TTC549 (cell line): ENCODE measurements around the gene P3H3.

Experiments used
- FAIRE-seq: peaks from 2 replicates; lab custom pipeline; 2012; peaks lifted over from hg19 to GRCh38; lab: Jason Lieb, UNC

P3H3 gene

DNA sequence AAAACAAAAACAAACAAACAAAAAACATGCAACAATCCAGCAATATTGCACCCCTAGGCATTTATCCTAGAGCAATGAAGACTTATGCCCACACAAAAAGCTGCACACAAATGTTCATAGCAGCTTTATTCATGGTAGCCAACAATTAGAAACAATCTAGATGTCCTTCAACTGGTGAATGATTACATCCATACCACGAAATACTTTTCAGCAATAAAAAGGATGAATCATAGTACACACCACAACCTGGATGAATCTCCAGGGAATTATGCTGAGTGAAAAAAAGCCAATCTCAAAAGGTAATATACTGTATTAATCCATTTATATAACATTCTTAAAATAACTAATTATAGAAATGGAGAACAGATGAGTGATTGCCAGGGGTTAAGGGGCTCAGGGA, 21.0 kb upstream of the P3H3 start:
- no peak for FAIRE-seq

DNA sequence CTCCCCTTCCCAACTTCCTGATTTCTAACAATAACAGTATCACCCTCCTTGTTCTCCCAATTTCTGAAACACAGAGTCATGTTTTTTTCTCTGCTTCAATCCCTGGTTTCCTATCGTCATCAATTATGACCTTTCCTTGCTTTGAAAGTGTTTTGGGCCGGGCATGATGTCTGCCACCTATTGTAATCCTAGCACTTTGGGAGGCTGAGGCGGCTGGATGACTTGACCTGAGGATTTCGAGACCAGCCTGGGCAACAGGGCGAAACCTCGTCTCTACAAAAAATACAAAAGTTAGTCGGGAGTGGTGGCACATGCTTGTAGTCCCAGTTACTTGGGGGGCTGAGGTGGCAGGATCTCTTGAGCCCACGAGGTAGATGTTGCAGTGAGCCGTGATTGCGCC, 19.2 kb upstream of the P3H3 start:
- FAIRE-seq = no peak

DNA sequence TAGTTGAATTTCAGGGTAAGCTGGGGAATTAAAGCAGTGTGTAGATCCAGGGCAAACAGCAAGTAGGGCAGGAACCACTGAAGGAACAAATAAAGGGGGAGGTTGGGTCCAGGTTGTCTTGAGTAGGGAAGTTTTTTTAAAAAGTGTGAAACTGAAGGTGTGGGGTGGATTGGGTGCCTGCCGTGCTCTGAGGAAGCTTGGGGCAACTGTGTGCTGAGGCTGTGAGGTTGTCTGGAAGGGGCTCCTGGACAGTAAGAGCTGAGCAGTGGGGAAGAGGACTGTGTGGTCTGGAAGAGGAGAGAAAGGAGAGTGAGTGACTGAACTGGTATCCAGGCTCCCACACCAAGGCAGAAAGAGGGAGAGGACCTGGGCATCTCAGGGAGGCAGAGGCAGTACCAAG, 17.4 kb upstream of the P3H3 start:
- FAIRE-seq = no peak

DNA sequence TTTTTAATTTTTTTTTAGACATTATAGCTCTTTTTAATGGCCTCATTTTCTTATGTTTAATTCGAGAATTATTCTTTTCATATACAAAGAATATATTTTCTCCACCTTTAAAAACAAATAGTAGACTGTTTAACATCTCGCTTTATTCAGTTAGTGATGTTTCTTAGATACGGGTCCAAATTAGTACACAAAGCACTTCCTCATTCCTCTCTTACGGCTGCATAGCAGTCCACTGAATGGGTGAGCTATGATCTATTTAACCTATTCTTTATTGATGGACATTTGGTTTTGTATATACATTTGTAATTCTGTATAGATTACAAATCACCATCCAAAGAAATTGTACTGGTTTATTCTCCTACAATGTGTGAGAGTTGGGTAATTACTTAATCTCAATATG, 14.8 kb upstream of the P3H3 start:
- FAIRE-seq = no peak

DNA sequence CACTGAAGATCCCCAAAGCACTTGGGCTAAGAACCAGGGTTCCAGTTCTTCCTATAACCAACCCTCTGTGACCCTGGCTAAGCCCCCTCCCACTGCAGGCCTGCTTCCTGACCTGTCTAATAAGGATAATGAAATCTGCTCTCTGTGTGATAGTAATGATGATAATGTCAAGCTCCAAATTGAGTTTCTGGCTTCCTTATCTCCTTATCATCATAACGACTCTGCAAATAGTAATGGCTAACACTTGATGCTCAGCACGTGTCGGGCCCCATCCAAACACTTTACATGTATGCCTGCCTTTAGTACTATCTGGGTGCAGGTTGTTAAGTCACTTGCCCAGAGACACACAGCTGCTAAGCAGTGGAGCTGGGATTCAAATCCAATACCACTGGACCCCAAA, 11.6 kb upstream of the P3H3 start:
- no peak for FAIRE-seq

DNA sequence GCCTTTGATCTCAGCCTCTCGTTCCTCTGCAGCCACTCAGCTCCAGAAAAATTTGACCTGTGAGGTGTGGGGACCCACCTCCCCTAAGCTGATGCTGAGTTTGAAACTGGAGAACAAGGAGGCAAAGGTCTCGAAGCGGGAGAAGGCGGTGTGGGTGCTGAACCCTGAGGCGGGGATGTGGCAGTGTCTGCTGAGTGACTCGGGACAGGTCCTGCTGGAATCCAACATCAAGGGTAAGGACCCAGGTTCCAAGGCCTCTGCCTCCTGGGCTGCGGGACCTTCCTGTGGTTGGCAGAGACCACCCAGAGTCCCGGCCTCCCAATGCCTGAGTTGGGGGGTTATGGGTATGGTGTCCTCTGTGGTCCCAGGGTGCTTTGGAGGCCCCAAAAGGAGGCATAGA, 11.1 kb upstream of the P3H3 start:
- no peak for FAIRE-seq

DNA sequence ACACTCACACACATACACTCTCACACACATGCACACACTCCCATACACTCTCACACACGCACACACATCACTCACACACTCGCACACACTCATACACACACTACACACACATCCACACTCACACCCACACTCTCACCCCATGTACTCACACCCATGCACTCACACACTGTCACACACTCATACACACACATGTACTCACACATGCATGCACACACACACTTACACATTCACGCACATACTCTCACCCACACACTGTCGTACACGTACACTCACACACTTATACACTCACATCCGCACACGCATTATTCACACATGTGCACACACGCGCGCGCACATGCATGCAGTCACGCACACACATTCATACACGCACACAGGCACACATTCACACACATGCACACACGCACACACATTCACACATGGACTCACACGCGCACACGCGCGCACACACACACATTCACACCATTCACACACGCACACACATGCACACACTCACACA, 10.5 kb upstream of the P3H3 start:
- FAIRE-seq = no peak

DNA sequence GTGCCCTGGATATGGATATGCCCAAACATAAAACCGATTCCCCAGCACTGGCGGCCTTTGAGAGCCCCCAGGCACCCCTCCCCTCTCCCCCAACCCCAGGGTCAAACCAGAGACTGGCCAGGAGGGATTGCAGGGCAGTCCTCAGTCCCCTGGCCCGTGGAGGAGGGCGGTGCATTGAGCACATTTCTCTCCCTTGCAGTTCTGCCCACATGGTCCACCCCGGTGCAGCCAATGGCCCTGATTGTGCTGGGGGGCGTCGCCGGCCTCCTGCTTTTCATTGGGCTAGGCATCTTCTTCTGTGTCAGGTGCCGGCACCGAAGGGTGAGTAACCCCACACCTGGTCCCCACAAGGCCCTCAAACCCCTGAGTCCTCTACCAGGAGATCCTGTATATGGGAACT, 10.0 kb upstream of the P3H3 start:
- no peak for FAIRE-seq

DNA sequence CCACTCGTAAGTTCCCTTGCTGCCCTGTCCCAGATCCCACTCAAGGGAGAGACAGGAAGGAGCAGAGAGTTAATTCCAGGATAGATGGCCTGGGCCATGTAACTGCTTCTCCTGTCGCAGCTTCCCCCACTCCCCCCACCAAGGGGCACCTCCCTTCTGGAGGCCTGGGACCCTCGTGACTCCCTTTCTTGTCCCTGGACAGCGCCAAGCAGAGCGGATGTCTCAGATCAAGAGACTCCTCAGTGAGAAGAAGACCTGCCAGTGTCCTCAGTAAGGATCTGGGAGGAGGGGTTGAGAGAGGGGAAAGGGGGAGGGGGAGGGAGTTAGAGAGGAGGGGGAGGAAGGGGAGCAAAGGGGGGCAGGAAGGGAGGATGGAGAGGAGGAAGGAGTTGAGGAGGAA, 9.6 kb upstream of the P3H3 start:
- FAIRE-seq = no peak

DNA sequence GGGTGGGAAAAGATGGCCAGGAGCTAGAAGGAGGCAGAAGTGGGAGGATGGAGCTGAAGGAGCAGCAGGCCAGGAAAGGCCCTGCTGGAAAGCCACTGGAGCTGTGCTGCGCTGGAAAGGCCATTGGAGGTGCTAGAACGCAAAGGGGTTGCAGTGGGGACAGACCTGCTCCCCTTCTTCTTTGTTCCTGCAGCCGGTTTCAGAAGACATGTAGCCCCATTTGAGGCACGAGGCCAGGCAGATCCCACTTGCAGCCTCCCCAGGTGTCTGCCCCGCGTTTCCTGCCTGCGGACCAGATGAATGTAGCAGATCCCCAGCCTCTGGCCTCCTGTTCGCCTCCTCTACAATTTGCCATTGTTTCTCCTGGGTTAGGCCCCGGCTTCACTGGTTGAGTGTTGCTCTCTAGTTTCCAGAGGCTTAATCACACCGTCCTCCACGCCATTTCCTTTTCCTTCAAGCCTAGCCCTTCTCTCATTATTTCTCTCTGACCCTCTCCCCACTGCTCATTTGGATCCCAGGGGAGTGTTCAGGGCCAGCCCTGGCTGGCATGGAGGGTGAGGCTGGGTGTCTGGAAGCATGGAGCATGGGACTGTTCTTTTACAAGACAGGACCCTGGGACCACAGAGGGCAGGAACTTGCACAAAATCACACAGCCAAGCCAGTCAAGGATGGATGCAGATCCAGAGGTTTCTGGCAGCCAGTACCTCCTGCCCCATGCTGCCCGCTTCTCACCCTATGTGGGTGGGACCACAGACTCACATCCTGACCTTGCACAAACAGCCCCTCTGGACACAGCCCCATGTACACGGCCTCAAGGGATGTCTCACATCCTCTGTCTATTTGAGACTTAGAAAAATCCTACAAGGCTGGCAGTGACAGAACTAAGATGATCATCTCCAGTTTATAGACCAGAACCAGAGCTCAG, 8.8 kb upstream of the P3H3 start:
- FAIRE-seq = no peak

DNA sequence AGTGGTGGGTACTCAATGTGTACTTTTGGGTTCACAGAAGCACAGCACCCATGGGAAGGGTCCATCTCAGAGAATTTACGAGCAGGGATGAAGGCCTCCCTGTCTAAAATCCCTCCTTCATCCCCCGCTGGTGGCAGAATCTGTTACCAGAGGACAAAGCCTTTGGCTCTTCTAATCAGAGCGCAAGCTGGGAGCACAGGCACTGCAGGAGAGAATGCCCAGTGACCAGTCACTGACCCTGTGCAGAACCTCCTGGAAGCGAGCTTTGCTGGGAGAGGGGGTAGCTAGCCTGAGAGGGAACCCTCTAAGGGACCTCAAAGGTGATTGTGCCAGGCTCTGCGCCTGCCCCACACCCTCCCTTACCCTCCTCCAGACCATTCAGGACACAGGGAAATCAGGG, 8.0 kb upstream of the P3H3 start:
- FAIRE-seq = no peak

DNA sequence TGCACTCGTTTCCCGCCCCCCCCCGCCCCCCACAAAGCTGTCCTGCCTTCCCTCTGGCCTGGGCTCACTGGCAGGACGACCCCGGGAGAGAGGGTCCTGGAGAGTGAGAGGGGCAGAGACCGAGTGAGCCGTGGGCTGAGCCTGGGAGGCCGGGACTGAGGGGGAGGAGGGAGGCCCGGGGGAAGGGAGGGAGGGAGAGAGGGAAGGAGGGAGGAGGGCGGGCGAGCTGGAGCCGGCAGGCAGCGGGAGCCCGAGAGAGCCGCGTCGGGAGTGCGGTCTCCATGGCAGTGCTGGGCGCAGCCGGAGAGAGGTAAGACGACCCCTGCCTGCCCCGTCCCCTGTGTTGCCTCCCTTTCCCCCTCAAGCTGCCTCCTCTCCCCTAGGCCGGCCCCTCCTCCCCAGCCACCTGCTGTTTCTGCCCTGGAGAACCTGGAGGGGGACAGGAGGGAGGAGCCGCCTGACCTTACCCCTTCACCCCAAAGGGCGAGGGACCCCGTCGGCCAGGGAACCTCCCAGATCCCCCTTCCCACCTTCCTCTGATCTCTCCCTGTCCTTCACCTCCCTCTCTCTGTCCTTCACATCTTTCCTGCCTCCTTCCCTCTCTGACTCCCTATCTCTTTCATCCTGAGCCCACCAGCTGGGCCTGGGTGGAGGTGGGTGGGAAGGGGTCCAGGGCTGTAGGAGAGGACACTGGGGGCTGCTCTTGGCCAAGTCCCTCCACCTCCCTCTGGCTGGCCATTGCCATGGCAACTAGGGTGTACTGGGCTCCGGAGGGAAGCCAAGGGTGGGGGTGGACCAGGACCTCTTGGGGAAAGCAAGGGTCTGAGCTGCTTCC, 6.4 kb upstream of the P3H3 start, which contains the start of gene GPR162:
TSS of gene GPR162 (plus strand) at position 231 of the 835 bp plus-strand sequence. CDS start 2,078 bp downstream, outside the sequence.
- FAIRE-seq = no peak

DNA sequence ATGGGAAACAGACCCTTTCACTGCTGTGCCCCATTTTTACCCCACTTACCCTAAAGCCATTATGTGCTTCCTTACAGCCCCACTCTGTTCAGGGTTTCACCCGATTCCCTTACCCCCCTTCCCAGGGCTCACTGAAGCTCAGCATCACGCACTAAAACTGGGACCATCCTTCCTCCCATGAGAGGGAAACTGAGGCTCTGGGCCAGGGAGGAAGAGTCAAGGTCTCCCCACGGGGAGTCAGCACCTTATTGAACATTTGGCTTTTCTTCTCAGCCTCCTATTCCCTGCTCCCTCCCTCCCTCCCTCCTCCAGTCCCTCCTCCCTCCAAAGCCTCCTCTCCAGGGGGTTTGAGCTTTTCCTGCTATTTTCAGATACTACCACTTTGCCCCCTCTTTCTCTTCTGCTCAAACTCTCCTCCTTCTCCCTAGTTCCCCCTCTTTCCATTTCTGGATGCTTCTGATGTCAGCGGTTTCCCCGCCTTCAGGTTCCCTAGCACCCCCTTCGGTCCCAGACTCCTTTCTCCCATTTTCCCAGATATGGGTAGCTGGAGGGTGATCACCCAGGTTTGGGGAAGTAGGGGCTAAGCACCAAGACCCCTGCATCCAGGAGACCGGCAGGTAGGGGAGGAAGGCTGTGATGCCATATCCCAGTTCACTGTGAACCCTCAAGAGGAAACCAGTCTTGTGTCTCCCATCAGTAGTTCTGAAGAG, 5.6 kb upstream of the P3H3 start:
- FAIRE-seq = no peak

DNA sequence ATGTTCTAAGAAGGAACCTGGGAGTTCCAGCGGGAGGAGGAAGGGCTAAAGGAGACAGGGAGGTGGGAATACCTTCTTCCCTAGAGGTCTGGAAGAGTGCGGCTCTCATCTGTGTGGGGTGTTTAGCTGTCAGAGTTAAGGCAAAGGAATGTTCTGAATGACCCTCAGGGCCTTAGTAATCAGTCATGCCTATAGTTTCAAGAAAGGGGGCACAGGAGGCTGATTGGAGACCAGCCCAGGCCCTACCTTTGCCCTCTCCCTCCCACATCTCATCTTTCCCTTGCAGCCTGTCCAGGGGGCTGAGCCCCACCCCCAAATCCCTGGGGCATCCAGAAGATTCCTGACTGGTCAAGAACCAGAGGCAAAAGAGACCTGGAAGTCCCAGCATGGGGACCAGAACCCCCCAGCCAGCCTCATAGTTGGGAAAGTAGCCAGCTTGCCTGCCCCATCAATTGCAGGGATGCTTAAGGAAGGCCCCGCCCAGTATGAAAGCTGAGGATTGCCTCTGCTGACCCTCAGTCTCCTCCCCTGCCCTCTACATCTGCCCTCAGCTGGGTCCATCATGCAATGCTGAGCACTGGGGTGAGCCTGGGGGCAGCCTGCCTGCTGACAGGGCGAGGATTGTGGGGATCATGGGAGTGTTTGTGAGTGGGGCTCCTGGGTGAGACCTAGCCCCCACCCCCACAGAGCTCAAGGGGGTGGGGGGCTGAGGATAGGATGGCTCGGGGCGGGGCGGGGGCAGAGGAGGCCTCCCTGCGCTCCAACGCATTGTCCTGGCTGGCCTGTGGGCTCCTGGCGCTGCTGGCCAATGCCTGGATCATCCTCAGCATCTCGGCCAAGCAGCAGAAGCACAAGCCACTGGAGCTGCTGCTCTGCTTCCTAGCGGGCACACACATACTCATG, 4.8 kb upstream of the P3H3 start:
- no peak for FAIRE-seq

DNA sequence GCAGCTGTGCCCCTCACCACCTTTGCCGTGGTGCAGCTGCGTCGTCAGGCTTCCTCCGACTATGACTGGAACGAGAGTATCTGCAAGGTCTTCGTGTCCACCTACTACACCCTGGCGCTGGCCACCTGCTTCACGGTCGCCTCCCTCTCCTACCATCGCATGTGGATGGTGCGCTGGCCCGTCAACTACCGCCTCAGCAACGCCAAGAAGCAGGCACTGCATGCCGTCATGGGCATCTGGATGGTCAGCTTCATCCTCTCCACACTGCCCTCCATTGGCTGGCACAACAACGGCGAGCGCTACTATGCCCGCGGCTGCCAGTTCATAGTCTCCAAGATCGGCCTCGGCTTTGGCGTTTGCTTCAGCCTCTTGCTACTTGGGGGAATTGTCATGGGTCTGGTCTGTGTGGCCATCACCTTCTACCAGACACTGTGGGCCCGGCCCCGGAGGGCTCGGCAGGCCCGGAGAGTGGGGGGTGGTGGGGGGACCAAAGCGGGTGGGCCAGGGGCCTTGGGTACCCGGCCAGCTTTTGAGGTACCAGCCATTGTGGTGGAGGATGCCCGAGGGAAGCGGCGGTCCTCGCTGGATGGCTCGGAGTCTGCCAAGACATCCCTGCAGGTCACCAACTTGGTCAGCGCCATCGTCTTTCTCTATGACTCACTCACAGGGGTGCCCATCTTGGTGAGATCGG, 4.0 kb upstream of the P3H3 start:
- FAIRE-seq = no peak

DNA sequence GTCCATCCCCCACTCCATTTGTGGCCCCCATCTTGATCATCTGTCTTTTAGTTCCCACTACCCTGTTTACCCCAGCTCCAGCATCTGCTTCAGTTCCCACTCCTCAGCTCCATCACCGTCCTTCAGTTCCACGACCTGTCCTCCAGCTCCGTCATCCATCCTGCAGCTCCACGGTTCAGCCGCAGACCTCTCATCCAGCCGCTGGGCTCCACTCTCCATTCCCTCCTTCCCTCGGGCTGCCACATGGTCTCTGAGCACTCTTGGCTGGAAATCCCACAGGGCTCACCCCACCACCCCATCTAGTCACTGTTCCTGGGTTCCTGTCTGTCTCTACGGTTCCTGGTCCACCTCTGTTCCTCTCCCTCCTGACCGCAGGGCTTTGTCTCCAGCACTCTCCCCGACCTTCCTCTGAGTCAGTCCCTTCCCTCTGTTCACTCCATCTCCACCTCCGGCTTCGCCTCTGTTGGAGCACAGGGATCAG, 3.3 kb upstream of the P3H3 start:
- no peak for FAIRE-seq

DNA sequence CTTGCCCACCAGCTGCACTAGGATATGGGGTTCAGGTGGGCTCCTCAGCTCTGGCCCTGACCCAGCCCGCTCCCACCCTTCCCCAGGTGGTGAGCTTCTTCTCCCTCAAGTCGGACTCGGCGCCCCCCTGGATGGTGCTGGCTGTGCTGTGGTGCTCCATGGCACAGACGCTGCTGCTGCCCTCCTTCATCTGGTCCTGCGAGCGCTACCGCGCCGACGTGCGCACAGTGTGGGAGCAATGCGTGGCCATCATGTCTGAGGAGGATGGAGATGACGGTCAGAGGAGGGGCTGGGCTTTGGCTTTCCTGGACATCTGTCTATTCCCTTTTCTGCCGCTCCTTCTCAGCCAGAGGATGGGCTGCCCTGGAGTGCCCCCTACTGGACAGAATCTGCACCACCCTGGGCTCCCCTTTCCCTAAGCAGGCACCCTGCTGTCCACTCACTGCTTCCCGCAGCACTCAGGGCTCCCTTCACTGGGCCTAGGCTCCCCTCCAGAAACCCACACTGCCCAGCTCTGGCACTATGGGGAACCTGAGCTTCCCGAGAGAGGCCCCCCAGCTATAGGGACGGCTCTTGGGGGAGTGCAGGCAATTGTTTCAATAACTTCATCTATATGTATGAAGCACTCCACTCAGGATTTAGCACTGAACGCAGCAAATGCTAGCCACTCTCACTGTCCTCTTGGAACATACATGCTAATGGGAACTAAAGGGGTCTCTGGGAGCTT, 2.6 kb upstream of the P3H3 start:
- FAIRE-seq = peak; percentile 7

DNA sequence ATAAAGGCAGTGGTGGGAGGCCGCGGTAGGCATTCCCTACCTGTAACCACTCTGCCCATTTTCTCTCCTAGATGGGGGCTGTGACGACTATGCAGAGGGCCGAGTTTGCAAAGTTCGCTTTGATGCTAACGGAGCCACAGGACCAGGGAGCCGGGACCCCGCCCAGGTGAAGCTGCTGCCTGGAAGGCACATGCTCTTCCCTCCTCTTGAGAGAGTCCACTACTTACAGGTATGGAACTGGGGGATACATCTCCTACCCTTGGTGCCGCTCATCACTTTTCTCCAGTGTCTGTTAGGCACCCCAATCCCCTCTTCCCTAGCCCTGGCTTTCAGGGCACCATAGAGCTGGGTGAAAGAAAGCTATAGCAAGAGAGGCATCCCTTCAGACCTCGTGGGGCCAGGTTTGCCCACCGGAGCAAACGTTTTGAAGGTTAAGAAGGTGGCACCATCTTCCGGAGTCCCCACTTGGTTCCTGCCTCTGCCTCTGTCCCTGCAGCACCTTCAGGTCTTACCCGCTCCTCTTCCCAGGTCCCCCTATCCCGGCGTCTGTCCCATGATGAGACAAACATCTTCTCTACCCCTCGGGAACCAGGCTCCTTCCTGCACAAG, 2.0 kb upstream of the P3H3 start:
- no peak for FAIRE-seq

DNA sequence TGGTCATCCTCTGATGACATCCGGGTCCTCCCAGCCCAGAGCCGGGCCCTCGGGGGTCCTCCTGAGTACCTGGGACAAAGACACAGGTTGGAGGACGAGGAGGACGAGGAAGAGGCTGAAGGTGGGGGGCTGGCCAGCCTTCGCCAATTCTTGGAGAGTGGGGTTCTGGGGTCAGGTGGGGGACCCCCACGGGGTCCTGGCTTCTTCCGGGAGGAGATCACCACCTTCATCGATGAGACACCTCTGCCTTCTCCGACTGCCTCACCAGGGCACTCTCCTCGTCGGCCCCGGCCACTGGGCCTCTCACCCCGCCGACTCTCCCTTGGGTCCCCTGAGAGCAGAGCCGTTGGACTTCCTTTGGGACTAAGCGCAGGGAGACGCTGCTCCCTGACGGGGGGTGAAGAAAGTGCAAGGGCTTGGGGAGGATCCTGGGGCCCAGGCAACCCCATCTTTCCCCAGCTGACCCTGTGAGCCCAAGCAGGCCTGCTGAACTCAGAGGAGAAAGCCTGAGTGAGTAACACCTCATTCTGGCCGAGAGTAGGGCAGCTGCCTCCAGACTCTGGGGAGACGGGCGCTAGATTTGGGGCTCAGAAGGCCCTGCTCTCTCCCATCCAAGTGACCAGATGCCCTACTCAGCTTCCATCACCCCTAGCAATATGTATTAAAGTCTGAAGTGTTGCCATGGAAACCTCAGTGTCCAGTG, 1.3 kb upstream of the P3H3 start:
- FAIRE-seq = no peak
